AG09309 (cell line): Measurements from ENCODE around the gene VWA3B.

Experiments used
- DNase-seq: peaks from one replicate; pipeline ENCODE4 v3.0.0-alpha.2; 2010; ENCODE audit warnings: low read depth
- H3K4me3 ChIP-seq: 2 replicates; pipeline ENCODE4 v1.5.1; 2011; ENCODE audit warnings: mild to moderate bottlenecking, low read depth, low read length, moderate library complexity; ENCODE audit not compliant: control insufficient read depth
- CTCF ChIP-seq: IDR thresholded peaks from 2 replicates; pipeline ENCODE4 v1.5.1; 2011; ENCODE audit warnings: mild to moderate bottlenecking, low read depth, low read length, inconsistent platforms; ENCODE audit not compliant: insufficient read depth, control insufficient read depth; ENCODE audit errors: missing control alignments

The VWA3B gene

GRCh38 chr2:98295721-98296414 is 208.9 kb downstream of the VWA3B start:
- TF ChIP-seq CTCF, result peak; percentile 34
- H3K4me3 ChIP-seq, result no peak overlapping the region
- DNase-seq, result no peak

- no peak for TF ChIP-seq CTCF
- no peak for DNase-seq
- no peak overlapping the region for H3K4me3 ChIP-seq
Measured at GRCh38 chr2:98296440-98296839, 209.5 kb downstream of the VWA3B start.

GRCh38 chr2:98297817-98298682 is 211.1 kb downstream of the VWA3B start:
- no peak for DNase-seq
- H3K4me3 ChIP-seq, result no peak overlapping the region
- TF ChIP-seq CTCF, result no peak

- H3K4me3 ChIP-seq, result no peak overlapping the region
- DNase-seq, result no peak
- no peak for TF ChIP-seq CTCF
Measured at GRCh38 chr2:98298683-98299164, 211.8 kb downstream of the VWA3B start.

- DNase-seq, result no peak
- TF ChIP-seq CTCF, result no peak
- H3K4me3 ChIP-seq, result no peak overlapping the region
Measured at GRCh38 chr2:98299211-98299905, 212.4 kb downstream of the VWA3B start.

GRCh38 chr2:98300141-98300874 is 213.3 kb downstream of the VWA3B start:
- DNase-seq, result no peak
- H3K4me3 ChIP-seq, result no peak overlapping the region
- no peak for TF ChIP-seq CTCF
